Neural cell (in vitro differentiated cells): ENCODE results near the gene PPM1D. TPM values are rescaled to one million over a fixed set of nuclear protein-coding genes. Genes with fewer than 3 reads are reported as not detected.

ENCODE experiments used
- H2AFZ ChIP-seq: fragments of 200-600, 300-800 bp; sonication (generic), shearing (Covaris generic); 2 replicates; pipeline ENCODE4 v1.6.0; 2014; ENCODE audit warnings: low read depth, mild to moderate bottlenecking, antibody characterized with exemption, low read length, moderate library complexity
- H3F3A ChIP-seq: fragments of 200-600 bp; shearing (Covaris generic); 2 replicates; pipeline ENCODE4 v1.6.1; 2016; ENCODE audit warnings: mild to moderate bottlenecking, moderate library complexity, mixed read lengths, antibody characterized with exemption, low read length; ENCODE audit not compliant: insufficient read depth, poor library complexity, severe bottlenecking
- H3K27ac ChIP-seq: fragments of 200-600, 300-800 bp; sonication (generic), shearing (Covaris generic); 2 replicates; pipeline ENCODE4 v1.5.1; 2014; ENCODE audit warnings: mild to moderate bottlenecking, low read length, moderate library complexity
- H3K27me3 ChIP-seq: fragments of 300-800, 200-600 bp; sonication (generic), shearing (Covaris generic); 2 replicates; pipeline ENCODE4 v1.6.0; 2014; ENCODE audit warnings: mild to moderate bottlenecking, low read depth, low read length, moderate library complexity; ENCODE audit not compliant: insufficient read depth
- H3K36me3 ChIP-seq: fragments of 300-800, 200-600 bp; sonication (generic), shearing (Covaris generic); 2 replicates; pipeline ENCODE4 v1.5.1; 2014; ENCODE audit warnings: mild to moderate bottlenecking, antibody characterized with exemption, low read length, moderate library complexity; ENCODE audit not compliant: insufficient read depth
- H3K4me2 ChIP-seq: fragments of 300-800, 200-600 bp; sonication (generic), shearing (Covaris generic); 2 replicates; pipeline ENCODE4 v1.6.0; 2014; ENCODE audit warnings: mild to moderate bottlenecking, low read length
- H3K4me3 ChIP-seq: fragments of 300-800, 200-600 bp; sonication (generic), shearing (Covaris generic); 2 replicates; pipeline ENCODE4 v1.5.1; 2014; ENCODE audit warnings: mild to moderate bottlenecking, low read length, moderate library complexity
- H3K79me2 ChIP-seq: fragments of 200-600 bp; shearing (Covaris generic); replicated peaks from 2 replicates; pipeline ENCODE4 v1.6.0; 2014; ENCODE audit warnings: mild to moderate bottlenecking, low read length, moderate library complexity; ENCODE audit not compliant: insufficient read depth
- H3K9ac ChIP-seq: fragments of 300-800, 200-600 bp; sonication (generic), shearing (Covaris generic); 2 replicates; pipeline ENCODE4 v1.6.1; 2016; ENCODE audit warnings: mild to moderate bottlenecking, low read length, mixed read lengths
- H3K9me2 ChIP-seq: fragments of 200-600 bp; shearing (Covaris generic); 2 replicates; pipeline ENCODE4 v1.6.1; 2016; ENCODE audit warnings: mild to moderate bottlenecking, low read length, mixed read lengths; ENCODE audit not compliant: insufficient read depth
- H3K9me3 ChIP-seq: fragments of 200-600, 300-800 bp; sonication (generic), shearing (Covaris generic); 2 replicates; pipeline ENCODE4 v1.6.1; 2016; ENCODE audit warnings: mild to moderate bottlenecking, mixed run types, low read length, moderate library complexity, mixed read lengths
- H4K20me1 ChIP-seq: fragments of 200-600 bp; shearing (Covaris generic); 2 replicates; pipeline ENCODE4 v1.6.1; 2016; ENCODE audit warnings: mild to moderate bottlenecking, mixed run types; ENCODE audit not compliant: insufficient read depth
- EP300 ChIP-seq: fragments of 450-650 bp; conservative IDR thresholded peaks from 2 replicates; pipeline ENCODE4 v1.6.1; 2014; ENCODE audit warnings: antibody characterized with exemption, mild to moderate bottlenecking, moderate library complexity; ENCODE audit not compliant: poor library complexity, severe bottlenecking
- EZH2 ChIP-seq: fragments of 200-600, 300-800 bp; shearing (Covaris generic), sonication (generic); IDR thresholded peaks from 2 replicates; pipeline ENCODE4 v1.6.1; 2014; ENCODE audit warnings: antibody characterized with exemption, low read length, borderline replicate concordance, mild to moderate bottlenecking; ENCODE audit not compliant: insufficient read depth, poor library complexity, severe bottlenecking
- MXI1 ChIP-seq: fragments of 450-650 bp; conservative IDR thresholded peaks from 2 replicates; pipeline ENCODE4 v1.6.1; 2014; ENCODE audit warnings: antibody characterized with exemption, mild to moderate bottlenecking; ENCODE audit not compliant: poor library complexity, severe bottlenecking
- POLR2AphosphoS5 ChIP-seq: IDR thresholded peaks from 2 replicates; pipeline ENCODE4 v1.6.1; 2012
- RAD21 ChIP-seq: fragments of 450-650 bp; conservative IDR thresholded peaks from 2 replicates; pipeline ENCODE4 v1.6.1; 2014; ENCODE audit warnings: antibody characterized with exemption, mild to moderate bottlenecking, moderate library complexity
- REST ChIP-seq: IDR thresholded peaks from 2 replicates; pipeline ENCODE4 v1.6.1; 2012; ENCODE audit warnings: borderline replicate concordance
- SMC3 ChIP-seq: fragments of 450-650 bp; conservative IDR thresholded peaks from 2 replicates; pipeline ENCODE4 v1.6.1; 2014; ENCODE audit warnings: antibody characterized with exemption, mild to moderate bottlenecking, moderate library complexity; ENCODE audit not compliant: poor library complexity
- TAF1 ChIP-seq: IDR thresholded peaks from 2 replicates; pipeline ENCODE4 v1.6.1; 2012; ENCODE audit warnings: low read depth
- polyA plus RNA-seq: library from polyadenylated mRNA; depleted of rRNA; stranded (reverse); fragments of >200 nt; gene quantifications from 2 replicates; pipeline ENCODE4 v1.2.3, GENCODE V29; 2014
- TF ChIP-seq, protein P1 (sequence below): fragments of 450-650 bp; IDR thresholded peaks from 2 replicates; pipeline ENCODE4 v1.5.1; 2014; ENCODE audit warnings: antibody characterized with exemption, mild to moderate bottlenecking, moderate library complexity; ENCODE audit not compliant: poor library complexity, severe bottlenecking

The PPM1D gene
- polyA plus RNA-seq, 1 donor from 2014 or later, result 14.7 TPM

- H3K79me2 ChIP-seq, result no peaks in the 10 kb centered on the region
These were observed 46.7 kb downstream of the PPM1D start for GRCh38 chr17:60646701-60647100.

DNA sequence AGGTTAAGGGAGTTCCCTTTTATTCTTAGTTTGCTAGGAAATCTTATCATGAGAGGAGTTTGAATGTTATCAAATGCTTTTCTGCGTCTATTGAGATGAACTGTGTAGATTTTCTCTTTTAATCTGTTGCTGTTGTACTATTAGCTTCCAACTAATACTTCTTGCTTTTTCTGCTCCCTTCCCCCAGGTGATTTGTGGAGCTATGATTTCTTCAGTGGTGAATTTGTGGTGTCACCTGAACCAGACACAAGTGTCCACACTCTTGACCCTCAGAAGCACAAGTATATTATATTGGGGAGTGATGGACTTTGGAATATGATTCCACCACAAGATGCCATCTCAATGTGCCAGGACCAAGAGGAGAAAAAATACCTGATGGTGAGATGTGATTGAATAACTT lies 47.7 kb downstream of the PPM1D start:
- no peak overlapping the region for H2AFZ ChIP-seq
- no peaks in the 10 kb centered on the region for H3K9me2 ChIP-seq
- no peaks in the 10 kb centered on the region for H3K36me3 ChIP-seq
- no peaks in the 10 kb centered on the region for H3F3A ChIP-seq
- H3K27me3 ChIP-seq, result no peaks in the 10 kb centered on the region
- no peak overlapping the region for H3K4me3 ChIP-seq
- H3K27ac ChIP-seq, result no peak overlapping the region
- H3K4me2 ChIP-seq, result no peak overlapping the region
- TF ChIP-seq MXI1, result no peak
- TF ChIP-seq TAF1, result no peak
- TF ChIP-seq EZH2, result no peak
- H4K20me1 ChIP-seq, result no peaks in the 10 kb centered on the region
- H3K9ac ChIP-seq, result no peak overlapping the region
- no peaks in the 10 kb centered on the region for H3K9me3 ChIP-seq
- H3K79me2 ChIP-seq, result peaks cover 2% of the 10 kb centered on the region

More at GRCh38 chr17:60646701-60647100, 46.7 kb downstream of the PPM1D start:
- no peaks in the 10 kb centered on the region for H3K27me3 ChIP-seq
- H2AFZ ChIP-seq, result no peak overlapping the region
- H3K27ac ChIP-seq, result no peak overlapping the region
- H4K20me1 ChIP-seq, result no peaks in the 10 kb centered on the region
- no peaks in the 10 kb centered on the region for H3K36me3 ChIP-seq
- no peak overlapping the region for H3K4me2 ChIP-seq
- no peaks in the 10 kb centered on the region for H3K9me2 ChIP-seq
- no peaks in the 10 kb centered on the region for H3F3A ChIP-seq
- TF ChIP-seq EP300, result no peak
- no peak for TF ChIP-seq TAF1
- no peak for TF ChIP-seq POLR2AphosphoS5
- TF ChIP-seq EZH2, result no peak
- TF ChIP-seq MXI1, result no peak
- no peak for TF ChIP-seq SMC3
- TF ChIP-seq, protein P1, sequence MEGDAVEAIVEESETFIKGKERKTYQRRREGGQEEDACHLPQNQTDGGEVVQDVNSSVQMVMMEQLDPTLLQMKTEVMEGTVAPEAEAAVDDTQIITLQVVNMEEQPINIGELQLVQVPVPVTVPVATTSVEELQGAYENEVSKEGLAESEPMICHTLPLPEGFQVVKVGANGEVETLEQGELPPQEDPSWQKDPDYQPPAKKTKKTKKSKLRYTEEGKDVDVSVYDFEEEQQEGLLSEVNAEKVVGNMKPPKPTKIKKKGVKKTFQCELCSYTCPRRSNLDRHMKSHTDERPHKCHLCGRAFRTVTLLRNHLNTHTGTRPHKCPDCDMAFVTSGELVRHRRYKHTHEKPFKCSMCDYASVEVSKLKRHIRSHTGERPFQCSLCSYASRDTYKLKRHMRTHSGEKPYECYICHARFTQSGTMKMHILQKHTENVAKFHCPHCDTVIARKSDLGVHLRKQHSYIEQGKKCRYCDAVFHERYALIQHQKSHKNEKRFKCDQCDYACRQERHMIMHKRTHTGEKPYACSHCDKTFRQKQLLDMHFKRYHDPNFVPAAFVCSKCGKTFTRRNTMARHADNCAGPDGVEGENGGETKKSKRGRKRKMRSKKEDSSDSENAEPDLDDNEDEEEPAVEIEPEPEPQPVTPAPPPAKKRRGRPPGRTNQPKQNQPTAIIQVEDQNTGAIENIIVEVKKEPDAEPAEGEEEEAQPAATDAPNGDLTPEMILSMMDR, result no peak
- no peak for TF ChIP-seq RAD21
- TF ChIP-seq REST, result no peak
- H3K9ac ChIP-seq, result no peak overlapping the region
- H3K4me3 ChIP-seq, result no peak overlapping the region
- H3K9me3 ChIP-seq, result no peaks in the 10 kb centered on the region
